IPS DF 4.7 (cell line): ENCODE results near the gene ADGRV1.
"Not testable (repeated sequence)": the region's sequence is repeated elsewhere in the genome, so short reads cannot be mapped to it uniquely, and the experiment has no call there.

Source experiments
- DNase-seq: peaks from one replicate; pipeline ENCODE4 v3.0.0-alpha.2; 2013; ENCODE audit warnings: low spot score; ENCODE audit errors: extremely low read depth

ADGRV1 gene

DNA sequence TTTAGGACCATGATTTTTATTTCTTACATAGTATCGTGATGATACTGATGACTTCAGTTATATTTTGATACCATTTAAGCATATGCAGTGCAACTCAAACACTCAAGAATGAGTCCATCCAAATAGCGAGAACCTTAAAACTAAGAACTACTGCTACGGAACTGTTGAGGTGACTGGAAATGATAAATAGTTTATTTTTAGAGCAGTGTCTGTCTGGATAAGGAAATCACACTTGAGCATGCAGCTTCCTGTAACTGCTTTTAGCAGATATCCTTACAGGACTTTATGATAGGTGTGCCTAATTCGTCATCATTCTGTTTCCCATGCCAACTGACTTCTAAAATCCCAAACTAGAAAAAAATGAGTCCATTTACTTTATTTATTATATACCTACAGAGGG is 85.5 kb downstream of the ADGRV1 start:
- no peak for DNase-seq

DNA sequence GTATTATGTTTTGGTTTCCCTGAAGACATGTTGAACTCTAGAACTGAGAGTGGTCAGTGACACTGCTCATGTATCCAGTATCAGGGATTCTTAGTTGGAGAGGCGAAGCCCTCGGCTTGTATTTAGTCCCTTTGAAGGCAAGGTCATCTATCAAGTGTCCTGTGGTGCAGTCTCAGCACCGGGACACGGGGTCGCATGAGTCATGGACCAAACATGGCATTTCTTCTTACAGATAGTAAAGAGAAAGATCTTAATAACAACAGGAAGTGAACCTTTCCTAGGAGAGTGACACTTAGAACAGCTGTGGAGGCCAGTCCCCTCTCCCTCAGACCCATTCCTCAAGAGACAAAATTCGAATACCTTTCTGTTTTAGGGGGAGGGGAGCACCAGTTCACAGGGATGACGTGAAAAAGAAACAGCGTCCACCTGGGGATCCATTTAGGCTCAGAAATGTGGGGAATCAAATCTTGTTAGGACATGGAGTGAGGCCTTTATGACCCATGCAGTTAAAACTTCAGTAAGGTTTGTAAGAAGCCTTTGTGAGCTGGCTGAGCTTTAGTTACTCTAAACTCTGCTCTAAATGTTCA is 86.5 kb downstream of the ADGRV1 start:
- peak; percentile 66 for DNase-seq

DNA sequence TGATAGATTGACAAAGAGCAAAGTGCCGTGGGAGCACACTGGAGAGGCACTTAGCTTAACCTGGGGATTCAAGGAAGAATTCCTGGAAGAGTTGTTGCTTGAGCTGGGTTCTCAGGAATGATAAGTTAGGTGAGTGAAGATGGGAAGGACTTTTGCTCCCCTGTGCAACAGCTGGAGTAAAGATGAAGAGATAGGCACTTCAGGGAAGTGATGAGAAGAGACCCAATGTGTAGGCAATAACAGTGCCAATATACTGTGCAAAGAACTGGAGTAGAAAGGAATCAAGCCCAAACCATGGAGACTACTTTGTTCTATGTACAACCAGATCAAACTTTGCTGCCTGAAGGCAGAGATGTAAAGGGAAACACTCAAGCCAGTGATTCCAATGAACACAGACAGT is 92.2 kb downstream of the ADGRV1 start:
- no peak for DNase-seq

DNA sequence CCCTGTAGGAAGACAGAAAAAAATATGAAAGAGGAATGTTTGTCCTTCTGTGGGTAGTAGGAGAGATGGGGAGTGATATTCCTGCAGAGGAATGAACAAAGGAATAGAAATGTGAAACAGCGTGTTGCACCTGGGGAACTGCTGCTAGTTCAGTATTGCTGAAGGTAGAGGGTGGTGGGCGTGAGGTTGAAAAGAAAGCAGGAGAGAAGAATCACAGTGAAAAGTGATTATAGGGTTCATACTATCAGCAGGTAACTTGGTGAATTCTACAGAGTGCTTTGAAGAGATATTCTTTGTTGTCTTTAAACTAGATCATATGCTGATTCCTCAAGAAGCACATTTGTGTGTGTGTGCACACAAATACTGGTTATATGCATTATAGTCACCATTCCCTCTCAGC is 95.6 kb downstream of the ADGRV1 start:
- no peak for DNase-seq

DNA sequence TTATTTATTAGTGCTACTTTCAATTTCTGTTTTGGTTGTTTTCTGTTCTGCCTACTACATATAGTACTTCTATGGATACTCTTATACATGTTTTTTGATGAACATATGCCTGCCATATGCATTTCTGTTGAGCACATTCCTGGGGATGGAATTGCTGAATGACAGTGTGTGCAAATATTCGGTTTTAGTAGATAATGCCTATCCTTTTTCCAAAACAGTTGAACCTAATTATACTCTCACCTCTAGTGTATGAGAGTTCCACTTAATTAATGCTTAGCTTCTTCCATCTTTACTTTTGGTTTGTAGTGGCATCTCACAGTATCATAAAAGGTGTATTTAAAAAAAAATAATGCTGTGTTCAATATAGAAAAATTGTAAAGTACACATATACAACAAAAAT is 96.8 kb downstream of the ADGRV1 start:
- DNase-seq, result no peak

DNA sequence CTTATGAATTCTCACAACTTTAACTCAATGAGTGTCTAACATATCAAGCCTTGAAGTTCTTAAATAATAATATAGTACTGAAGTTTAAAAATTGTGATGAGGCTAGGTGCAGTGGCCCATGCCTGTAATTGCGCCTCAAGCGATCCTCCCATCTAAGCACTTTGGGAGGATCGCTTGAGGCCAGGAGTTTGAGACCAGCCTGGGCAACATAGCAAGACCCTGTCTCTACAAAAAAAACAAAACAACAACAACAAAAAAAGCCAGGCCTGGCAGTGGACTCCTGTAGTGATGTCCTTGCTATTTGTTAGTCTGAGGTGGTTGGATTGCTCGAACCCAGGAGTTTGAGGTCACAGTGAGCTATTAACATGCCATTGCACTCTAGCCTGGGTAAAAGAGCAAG is 98.4 kb downstream of the ADGRV1 start:
- no peak for DNase-seq

DNA sequence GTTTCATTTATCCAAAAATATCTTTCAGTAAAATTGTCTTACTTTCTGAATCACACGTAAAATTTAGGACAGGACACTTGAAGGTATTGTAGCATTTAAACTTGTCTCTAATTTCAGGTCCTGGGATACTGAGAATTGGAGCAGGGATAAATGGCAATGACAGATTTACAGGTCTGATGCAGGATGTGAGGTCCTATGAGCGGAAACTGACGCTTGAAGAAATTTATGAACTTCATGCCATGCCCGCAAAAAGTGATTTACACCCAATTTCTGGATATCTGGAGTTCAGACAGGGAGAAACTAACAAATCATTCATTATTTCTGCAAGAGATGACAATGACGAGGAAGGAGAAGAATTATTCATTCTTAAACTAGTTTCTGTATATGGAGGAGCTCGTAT is 99.2 kb downstream of the ADGRV1 start:
- DNase-seq, result no peak

DNA sequence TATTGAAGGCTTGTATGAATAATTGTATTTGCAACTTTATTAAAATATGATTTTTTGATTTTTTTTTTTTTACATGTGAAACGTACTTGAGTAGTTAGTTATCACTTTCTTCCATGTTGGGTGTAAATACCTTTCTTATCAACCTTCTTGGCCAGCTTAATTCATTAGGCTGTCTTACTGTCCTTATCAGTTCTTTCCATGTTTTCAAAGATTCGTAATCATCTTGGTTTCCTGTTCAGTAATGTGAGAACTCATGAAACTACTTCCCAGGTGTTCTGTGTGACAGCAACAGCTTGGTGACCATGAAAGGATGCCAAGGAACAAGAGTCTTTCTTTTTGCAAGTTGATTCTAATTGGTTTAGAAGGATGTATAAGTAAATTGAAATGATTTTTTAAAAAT is 100.0 kb downstream of the ADGRV1 start:
- DNase-seq, result no peak

DNA sequence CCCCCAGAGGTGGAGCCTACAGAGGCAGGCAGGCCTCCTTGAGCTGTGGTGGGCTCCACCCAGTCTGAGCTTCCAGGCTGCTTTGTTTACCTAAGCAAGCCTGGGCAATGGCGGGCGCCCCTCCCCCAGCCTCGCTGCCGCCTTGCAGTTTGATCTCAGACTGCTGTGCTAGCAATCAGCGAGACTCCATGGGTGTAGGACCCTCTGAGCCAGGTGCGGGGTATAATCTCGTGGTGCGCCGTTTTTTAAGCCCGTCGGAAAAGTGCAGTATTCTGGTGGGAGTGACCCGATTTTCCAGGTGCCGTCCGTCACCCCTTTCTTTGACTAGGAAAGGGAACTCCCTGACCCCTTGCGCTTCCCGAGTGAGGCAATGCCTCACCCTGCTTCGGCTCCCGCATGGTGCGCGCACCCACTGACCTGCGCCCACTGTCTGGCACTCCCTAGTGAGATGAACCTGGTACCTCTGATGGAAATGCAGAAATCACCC is 109.5 kb downstream of the ADGRV1 start:
- DNase-seq, result not testable (repeated sequence)

DNA sequence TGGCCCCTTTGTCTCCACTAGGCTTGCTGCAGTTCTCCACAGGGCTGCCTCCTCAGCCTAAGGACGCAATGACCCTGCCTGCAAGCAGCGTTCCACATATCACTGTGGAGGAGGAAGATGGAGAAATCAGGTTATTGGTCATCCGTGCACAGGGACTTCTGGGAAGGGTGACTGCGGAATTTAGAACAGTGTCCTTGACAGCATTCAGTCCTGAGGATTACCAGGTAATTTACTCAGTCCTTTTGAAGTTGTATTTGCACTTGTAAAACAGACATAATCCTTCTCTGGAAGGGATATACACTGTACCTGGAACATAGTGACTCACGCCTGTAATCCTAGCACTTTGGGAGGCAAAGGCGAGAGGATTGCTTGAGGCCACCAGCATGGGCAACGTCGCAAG is 116.6 kb downstream of the ADGRV1 start:
- no peak for DNase-seq

DNA sequence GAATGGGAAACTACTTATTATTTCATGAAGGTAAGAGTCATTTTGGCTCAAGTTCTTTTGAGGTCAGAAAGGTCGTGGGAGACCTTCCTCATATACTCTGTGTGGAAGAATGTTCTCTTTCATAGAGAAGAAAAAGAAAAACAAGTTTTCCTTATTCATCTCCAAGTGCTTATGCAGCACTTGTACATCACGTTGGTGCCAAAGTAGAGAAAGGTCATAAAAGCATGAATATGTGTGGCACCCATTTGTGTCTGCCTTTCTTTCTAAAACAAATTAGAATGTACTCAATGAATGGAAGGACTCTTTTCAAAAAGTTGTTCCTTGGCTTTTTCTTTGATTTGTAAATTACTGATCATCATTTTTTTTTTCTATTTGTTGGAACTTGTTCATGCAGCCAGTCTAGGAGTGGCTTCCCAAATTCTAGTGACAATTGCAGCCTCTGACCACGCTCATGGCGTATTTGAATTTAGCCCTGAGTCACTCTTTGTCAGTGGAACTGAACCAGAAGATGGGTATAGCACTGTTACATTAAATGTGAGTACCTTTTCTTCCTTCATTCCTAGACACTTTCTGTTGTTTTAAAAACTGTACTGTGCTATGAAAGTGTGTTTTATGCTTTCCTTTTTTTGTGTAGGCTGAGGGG is 122.4 kb downstream of the ADGRV1 start:
- no peak for DNase-seq

DNA sequence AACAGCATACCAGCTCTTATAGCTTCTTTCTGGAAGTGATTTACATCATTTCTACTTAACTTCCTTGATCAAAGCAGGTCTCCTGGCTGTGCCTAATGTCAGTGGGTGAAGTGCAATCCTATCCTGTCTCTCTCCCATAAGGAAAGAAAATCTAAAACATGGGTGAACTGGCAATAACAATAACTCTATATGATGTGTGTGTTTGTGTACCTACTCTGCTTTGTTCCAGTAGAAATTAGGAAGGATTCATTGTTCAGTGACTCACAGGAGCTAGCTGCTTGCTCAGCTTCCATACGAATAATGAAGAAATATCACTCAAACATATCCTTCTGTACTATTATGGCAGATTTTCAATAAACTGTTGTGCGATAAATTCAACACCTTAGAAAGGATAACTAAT is 123.7 kb downstream of the ADGRV1 start:
- DNase-seq, result no peak

DNA sequence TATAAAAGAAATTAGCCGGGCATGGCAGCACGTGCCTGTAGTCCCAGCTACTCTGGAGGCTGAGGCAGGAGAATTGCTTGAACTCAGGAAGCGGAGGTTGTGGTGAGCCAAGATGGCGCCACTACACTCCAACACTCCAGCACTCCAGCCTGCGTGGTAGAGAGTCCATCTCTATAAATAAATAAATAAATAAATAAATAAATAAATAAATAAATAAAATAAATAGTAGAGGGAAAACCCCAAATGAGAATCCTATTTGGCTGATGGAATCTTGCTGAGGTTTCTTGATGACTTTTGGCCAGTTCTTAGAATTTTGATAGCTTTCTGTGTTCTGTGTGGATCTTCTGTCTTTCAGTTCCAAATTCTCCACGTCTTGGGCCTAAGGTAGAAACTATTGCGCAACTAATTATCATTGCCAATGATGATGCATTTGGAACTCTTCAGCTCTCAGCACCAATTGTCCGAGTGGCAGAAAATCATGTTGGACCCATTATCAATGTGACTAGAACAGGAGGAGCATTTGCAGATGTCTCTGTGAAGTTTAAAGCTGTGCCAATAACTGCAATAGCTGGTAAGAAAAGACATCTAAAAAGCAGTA is 126.9 kb downstream of the ADGRV1 start:
- no peak for DNase-seq

DNA sequence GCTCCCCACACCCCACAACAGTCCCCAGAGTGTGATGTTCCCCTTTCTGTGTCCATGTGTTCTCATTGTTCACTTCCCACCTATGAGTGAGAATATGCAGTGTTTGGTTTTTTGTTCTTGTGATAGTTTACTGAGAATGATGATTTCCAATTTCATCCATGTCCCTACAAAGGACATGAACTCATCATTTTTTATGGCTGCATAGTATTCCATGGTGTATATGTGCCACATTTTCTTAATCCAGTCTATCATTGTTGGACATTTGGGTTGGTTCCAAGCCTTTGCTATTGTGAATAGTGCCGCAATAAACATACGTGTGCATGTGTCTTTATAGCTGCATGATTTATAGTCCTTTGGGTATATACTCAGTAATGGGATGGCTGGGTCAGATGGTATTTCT is 127.8 kb downstream of the ADGRV1 start:
- DNase-seq, result not testable (repeated sequence)

DNA sequence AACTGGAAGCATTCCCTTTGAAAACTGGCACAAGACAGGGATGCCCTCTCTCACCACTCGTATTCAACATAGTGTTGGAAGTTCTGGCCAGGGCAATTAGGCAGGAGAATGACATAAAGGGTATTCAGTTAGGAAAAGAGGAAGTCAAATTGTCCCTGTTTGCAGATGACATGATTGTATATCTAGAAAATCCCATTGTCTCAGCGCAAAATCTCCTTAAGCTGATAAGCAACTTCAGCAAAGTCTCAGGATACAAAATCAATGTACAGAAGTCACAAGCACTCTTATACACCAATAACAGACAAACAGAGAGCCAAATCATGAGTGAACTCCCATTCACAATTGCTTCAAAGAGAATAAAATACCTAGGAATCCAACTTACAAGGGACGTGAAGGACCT is 128.9 kb downstream of the ADGRV1 start:
- DNase-seq, result not testable (repeated sequence)

DNA sequence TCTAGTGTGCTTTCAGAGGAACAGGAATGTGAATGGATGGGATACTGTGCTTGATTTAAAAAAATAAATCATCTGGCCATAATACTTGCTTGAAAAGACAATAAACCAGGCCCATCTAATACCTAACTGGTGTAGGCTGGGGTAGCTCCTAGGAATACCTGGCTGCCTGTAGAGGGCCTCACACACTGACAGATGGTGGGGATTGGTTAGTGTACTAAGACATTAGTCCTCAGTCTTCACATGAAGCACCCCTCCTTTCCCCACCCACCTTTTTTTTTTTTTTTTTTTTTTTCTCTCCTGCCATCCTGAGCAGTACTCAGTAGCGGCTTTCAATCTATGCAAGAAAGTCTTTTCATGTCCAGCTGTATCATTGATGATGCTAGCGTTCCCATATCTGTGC is 130.5 kb downstream of the ADGRV1 start:
- no peak for DNase-seq

DNA sequence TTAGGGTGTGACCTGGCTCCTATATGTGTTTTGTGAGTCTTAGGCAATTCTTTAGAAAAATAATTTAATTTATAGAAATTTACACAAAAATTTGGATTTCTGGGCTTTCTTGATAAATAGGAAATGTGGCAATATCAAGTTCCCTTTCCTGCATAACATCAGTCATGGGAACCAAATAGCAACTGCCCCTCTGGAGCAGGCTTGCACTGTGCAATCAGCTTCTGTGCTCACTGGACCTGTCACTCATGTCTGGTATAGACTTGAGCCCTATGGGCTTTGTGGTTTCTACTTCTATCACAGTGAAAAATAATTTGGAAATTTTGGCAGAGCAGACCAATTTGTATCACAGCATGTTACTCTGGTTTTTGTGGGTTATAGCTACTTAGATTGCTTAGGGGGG is 131.7 kb downstream of the ADGRV1 start:
- no peak for DNase-seq

DNA sequence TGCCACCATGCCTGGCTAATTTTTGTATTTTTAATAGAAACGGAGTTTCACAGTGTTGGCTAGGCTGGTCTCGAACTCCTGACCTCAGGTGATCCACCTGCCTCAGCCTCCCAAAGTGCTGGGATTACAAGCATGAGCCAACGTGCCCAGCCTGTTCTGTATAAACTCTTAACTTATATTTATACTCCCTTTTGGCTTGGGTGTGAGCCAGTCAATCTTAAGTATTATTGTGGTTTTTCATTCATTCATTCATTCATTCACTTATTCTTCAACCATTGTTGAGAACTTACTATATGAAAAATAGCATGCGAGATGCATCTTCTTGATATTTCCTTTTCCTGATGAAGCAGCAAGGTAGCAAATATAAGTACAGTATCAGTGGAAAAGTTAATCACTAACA is 132.9 kb downstream of the ADGRV1 start:
- no peak for DNase-seq

DNA sequence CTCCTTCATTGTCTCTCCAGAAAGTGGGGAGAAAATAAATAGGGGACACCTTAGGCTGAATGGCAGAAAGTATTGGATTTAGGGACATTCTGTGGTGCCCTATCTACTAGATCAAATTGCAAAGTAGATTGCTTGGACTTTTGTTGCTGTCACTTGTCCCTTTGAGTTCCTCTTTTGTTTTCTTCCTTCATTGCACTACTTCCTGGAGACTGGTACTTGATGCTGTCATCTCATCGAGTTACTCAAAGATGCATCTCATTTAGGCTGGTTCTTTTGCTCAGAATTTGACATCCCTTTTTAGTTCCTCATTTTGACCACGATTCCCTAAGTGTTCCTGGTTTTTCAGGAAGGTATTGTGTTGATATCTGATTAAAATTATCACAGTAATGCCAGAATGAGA is 137.6 kb downstream of the ADGRV1 start:
- no peak for DNase-seq

DNA sequence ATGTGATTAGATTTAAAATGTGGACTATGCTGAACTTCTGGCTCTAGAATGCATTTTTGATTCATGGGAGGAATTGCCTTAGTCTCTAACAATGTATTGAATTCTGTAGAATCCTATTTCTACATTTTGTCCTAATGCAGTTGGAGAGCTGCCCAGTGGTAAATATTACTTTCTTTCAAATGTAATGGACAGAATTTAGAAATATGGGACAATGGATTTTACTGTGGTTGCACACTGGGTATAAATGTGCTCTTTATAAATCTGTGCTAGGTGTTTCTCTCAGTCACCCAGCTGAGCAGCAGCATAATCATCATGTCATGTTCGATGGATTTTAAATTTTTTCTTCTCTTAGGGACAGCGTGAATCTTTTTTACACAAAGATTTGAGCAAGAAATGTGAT is 141.7 kb downstream of the ADGRV1 start:
- DNase-seq, result no peak

DNA sequence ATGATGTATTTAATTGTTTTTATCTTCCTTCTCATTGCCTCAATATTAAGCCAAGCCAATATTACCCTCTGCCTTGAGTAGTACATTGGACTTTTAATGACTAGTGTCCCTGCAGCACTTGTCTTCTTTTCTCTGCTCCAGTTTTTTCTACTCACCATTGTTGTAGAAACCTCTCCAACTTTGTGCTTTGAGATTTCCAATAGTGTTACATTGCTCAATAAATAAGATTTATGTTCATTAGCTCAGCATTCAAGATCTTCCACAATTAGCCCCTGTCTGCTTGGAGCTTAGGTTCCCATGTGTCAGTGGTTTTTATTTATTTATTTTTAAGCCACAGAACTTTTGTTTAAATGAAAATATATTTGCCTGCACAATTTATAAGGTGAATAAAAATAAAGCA is 145.3 kb downstream of the ADGRV1 start:
- DNase-seq, result no peak

DNA sequence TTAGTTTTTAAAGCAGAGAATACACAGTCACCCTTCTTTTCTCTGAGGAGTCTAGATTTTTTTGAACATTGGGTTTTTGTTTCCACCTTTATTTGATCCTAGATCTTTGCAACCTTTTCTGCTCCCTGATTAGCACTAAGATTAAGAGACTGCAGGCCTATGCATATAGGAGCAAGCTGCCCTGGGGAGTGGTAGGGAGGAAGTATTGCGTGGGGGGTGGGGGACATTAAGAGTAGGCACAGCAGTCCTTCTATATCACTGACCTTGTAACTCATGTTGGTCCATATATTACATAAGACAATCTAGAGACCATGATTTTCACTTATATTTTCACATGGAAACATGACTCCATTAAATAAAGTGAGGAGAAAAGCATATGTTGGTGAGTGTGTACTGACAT is 149.1 kb downstream of the ADGRV1 start:
- DNase-seq, result no peak
